Loucy (cell line): ENCODE measurements around the gene RAB6A.

Experiments
- CTCF ChIP-seq: fragments of 200-600 bp; sonication (generic); conservative IDR thresholded peaks from 2 replicates; pipeline ENCODE4 v1.5.1; 2014; ENCODE audit warnings: mild to moderate bottlenecking, antibody characterized with exemption, low read length
- EZH2phosphoT487 ChIP-seq: fragments of 200-600 bp; IDR thresholded peaks from 2 replicates; pipeline ENCODE4 v1.6.1; 2018; ENCODE audit warnings: antibody characterized with exemption, mild to moderate bottlenecking, moderate library complexity, borderline replicate concordance

DNA sequence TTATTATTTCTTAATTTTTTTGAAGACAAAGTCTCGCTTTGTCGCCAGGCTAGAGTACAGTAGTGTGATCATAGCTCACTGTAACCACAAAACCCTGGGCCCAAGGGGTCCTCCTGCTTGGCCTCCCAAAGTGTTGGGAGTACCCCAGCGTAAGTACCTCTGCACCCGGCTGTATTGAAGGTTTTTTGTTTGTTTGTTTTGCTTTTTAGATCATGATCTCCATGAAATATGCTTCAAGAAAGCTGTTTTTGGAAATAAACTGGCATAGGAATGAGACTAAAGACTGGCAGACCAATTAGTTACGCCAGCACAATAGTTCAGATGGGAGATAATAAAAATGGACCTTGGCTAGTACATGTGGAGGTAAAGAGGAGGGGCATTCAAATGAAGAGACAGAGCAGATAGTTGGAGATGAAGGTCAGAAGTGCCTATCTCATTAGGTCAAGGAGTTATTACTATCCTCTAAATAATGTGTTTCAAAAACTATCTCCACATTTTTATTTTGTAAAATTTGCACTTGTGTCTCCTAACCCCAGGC, 22.7 kb upstream of the RAB6A start:
- TF ChIP-seq EZH2phosphoT487, result no peak
- no peak for TF ChIP-seq CTCF
